Glutamatergic neuron (in vitro differentiated cells): ENCODE measurements around the gene IKBKG. TPM values are rescaled to one million over a fixed set of nuclear protein-coding genes. Genes with fewer than 3 reads are reported as not detected.

Experiments
- DNase-seq: peaks from one replicate; pipeline ENCODE4 v3.0.0; 2022
- H3K27ac Mint-ChIP-seq: one replicate; pipeline ENCODE4 v1.8.0; 2020; ENCODE audit warnings: mild to moderate bottlenecking, mixed read lengths, inconsistent platforms; ENCODE audit not compliant: unreplicated experiment
- H3K27me3 Mint-ChIP-seq: one replicate; pipeline ENCODE4 v1.8.0; 2020; ENCODE audit warnings: mild to moderate bottlenecking, moderate library complexity, mixed read lengths, inconsistent platforms; ENCODE audit not compliant: unreplicated experiment
- H3K36me3 Mint-ChIP-seq: one replicate; pipeline ENCODE4 v1.8.0; 2020; ENCODE audit warnings: mild to moderate bottlenecking, mixed read lengths, inconsistent platforms; ENCODE audit not compliant: unreplicated experiment
- H3K4me1 Mint-ChIP-seq: one replicate; pipeline ENCODE4 v1.8.0; 2020; ENCODE audit warnings: mild to moderate bottlenecking, low read depth, mixed read lengths, inconsistent platforms; ENCODE audit not compliant: unreplicated experiment
- H3K4me3 Mint-ChIP-seq: one replicate; pipeline ENCODE4 v1.8.0; 2020; ENCODE audit warnings: mild to moderate bottlenecking, mixed read lengths, inconsistent platforms; ENCODE audit not compliant: unreplicated experiment
- H3K9me3 Mint-ChIP-seq: one replicate; pipeline ENCODE4 v1.8.0; 2020; ENCODE audit warnings: mild to moderate bottlenecking, moderate library complexity, mixed read lengths, inconsistent platforms; ENCODE audit not compliant: unreplicated experiment
- total RNA-seq: library from RNA; stranded (reverse); fragmentation: NEBNext Ultra II Directional; extraction: Animal tissue kit (Norgen Biotek cat#: 25700); gene quantifications from one replicate; pipeline ENCODE4 v1.2.1, GENCODE V29; 2021; ENCODE audit not compliant: unreplicated experiment
- TF ChIP-seq, protein P1 (sequence below): fragments of 200-600 bp; sonication (generic); IDR thresholded peaks from one replicate; pipeline ENCODE4 v1.5.0; 2021; ENCODE audit not compliant: partially characterized antibody, unreplicated experiment

The IKBKG gene
- total RNA-seq, 1 donor from 2014 or later, result 27.6 TPM

DNA sequence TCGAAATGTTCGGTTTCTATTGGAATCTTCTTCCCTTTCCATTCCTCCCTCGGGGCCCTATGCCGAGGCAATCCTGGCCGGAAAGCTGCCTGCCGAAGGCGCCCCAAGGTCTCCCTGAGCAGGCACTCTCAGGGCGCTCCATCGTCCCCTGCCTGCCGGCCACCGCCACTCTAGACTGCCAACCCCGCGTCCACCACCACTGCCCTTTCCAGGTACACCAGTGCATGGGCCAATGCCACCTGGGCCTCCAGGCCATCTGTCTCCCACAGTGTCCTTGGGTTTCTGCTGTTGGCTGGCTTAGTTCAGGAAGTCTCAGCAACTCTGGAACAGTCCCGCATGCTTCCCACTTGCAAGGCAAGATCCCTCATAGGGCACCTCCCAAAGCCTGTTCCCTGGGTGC, 52.1 kb downstream of the IKBKG start:
- TF ChIP-seq, protein P1, sequence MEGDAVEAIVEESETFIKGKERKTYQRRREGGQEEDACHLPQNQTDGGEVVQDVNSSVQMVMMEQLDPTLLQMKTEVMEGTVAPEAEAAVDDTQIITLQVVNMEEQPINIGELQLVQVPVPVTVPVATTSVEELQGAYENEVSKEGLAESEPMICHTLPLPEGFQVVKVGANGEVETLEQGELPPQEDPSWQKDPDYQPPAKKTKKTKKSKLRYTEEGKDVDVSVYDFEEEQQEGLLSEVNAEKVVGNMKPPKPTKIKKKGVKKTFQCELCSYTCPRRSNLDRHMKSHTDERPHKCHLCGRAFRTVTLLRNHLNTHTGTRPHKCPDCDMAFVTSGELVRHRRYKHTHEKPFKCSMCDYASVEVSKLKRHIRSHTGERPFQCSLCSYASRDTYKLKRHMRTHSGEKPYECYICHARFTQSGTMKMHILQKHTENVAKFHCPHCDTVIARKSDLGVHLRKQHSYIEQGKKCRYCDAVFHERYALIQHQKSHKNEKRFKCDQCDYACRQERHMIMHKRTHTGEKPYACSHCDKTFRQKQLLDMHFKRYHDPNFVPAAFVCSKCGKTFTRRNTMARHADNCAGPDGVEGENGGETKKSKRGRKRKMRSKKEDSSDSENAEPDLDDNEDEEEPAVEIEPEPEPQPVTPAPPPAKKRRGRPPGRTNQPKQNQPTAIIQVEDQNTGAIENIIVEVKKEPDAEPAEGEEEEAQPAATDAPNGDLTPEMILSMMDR, result no peak
- Mint-ChIP-seq H3K9me3 (no peaks in the 10 kb centered on the region), H3K27me3 (no peaks in the 10 kb centered on the region), H3K27ac (no peak overlapping the region), H3K4me3 (no peak overlapping the region), H3K4me1 (no peaks in the 10 kb centered on the region), H3K36me3 (no peaks in the 10 kb centered on the region)
- DNase-seq, result no peak

DNA sequence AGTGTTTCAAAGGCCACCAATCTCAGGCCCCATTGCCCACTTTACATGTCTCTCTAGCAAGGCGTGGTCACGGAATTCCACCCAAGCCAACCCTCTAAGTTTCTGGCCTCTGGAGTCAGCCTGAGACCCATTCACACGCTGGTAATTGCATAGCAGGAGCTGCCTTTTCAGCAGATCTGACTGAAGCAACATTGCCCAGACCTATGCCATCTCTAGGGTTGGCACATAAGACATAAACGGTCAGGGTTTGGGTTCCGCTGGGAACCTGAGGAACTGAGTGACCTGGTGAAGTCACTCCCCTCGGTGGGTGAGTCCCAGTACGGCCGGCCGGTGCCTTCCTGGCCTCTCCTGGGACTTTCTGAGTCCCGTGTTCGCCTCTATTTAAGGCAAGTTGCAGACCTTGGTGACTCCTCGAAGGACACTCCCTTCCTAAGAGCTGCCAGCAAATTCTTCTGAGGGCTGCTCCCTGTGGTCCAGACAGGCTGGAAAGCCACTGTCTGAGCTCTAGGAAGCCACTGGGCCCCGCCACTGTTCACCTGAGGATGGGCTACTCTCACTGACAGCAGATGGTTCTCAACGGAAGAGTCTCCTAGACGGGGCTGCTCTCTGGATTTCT, 53.4 kb downstream of the IKBKG start:
- Mint-ChIP-seq H3K27ac (no peak overlapping the region), H3K4me1 (no peaks in the 10 kb centered on the region), H3K9me3 (no peaks in the 10 kb centered on the region), H3K4me3 (no peak overlapping the region), H3K36me3 (no peaks in the 10 kb centered on the region), H3K27me3 (no peaks in the 10 kb centered on the region)
- no peak for DNase-seq
- TF ChIP-seq, protein P1, result no peak

DNA sequence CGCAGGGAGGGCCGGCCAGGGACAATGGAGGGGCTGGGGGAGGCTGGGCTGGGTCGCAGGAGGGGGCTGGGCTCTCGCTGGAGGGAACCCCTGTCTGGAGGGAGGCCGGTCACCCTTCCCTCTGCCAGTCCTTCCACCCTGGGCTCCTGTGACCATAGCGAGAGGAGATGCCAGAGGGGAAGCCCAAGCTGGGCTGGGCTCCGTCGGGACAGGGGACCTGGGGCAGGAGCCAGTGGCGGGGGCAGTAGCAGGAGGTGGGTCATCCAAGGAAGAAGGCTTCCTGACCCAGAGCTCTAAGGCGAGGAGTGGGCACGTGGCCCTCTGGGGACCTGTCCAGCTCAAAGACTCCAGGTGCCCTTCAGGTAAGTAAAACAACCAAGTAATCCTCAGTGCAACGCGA, 54.8 kb downstream of the IKBKG start:
- DNase-seq, result no peak
- H3K9me3 Mint-ChIP-seq, result no peaks in the 10 kb centered on the region
- TF ChIP-seq, protein P1, result no peak
- no peaks in the 10 kb centered on the region for H3K4me1 Mint-ChIP-seq
- no peaks in the 10 kb centered on the region for H3K27me3 Mint-ChIP-seq
- H3K36me3 Mint-ChIP-seq, result no peaks in the 10 kb centered on the region
- no peak overlapping the region for H3K4me3 Mint-ChIP-seq
- no peak overlapping the region for H3K27ac Mint-ChIP-seq

DNA sequence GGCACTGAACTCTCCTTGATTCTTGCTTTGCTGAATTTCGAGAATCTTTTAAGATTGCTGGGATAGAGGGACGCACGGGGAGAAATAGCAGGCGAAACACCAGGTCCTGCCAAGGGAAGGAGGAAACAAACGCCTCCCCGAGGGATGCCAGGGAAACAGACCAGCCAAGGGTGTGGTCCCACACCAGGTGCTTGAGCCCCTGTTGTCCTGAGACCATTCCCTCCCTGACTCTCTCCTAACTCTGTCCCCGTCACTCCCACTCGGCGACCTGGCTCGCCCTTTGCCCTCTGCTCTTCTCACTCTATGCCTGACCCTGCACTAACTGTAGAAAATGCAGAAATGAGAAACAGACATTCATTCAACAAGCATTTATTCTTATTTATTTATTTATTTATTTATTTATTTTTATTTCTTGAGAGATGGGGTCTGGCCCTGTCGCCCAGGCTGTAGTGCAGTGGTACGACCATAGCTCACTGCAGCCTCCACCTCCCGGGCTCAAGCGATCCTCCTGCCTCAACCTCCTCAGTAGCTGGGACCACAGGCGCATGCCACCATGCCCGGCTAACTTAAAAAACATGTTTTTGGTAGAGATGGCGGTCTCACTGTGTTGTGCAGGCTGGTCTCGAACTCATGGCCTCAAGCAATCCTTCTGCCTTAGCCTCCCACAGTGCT, 55.5 kb downstream of the IKBKG start:
- no peaks in the 10 kb centered on the region for H3K4me1 Mint-ChIP-seq
- no peak overlapping the region for H3K27ac Mint-ChIP-seq

More for the DNA sequence above, 55.5 kb downstream of the IKBKG start:
- Mint-ChIP-seq H3K36me3 (no peaks in the 10 kb centered on the region), H3K4me3 (no peak overlapping the region), H3K9me3 (no peaks in the 10 kb centered on the region), H3K27me3 (no peaks in the 10 kb centered on the region)
- TF ChIP-seq, protein P1, result no peak
- DNase-seq, result no peak
